ENCODE data around the gene SUN2.

DNA sequence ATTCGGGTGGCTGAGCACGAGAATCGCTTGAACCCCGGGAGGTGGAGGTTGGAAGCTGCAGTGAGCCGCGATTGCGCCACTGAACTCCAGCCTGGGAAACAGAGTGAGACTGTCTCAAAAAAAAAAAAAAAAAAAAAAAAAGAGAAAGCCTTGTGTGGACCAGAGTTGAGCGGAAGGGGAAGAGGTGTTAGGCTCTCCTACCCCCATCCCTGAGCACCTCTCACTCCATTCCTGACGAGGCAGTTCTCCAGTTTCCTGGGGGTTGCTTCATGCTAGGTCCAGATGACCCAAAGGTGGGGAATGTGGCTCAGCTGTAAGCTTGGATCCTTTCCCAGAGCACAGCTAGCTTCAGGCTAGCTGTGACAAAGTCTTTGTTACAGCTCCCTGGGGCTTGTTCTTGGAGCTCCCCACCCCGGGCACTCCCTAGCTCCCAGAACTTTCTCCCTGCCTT lies 46.9 kb upstream of the SUN2 start:
- TF ChIP-seq, protein P1, sequence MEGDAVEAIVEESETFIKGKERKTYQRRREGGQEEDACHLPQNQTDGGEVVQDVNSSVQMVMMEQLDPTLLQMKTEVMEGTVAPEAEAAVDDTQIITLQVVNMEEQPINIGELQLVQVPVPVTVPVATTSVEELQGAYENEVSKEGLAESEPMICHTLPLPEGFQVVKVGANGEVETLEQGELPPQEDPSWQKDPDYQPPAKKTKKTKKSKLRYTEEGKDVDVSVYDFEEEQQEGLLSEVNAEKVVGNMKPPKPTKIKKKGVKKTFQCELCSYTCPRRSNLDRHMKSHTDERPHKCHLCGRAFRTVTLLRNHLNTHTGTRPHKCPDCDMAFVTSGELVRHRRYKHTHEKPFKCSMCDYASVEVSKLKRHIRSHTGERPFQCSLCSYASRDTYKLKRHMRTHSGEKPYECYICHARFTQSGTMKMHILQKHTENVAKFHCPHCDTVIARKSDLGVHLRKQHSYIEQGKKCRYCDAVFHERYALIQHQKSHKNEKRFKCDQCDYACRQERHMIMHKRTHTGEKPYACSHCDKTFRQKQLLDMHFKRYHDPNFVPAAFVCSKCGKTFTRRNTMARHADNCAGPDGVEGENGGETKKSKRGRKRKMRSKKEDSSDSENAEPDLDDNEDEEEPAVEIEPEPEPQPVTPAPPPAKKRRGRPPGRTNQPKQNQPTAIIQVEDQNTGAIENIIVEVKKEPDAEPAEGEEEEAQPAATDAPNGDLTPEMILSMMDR (IDR thresholded peaks at IDR 0.05) = no peak
- no peak for TF ChIP-seq POLR2A (IDR thresholded peaks at IDR 0.05)
